A673 (cell line): ENCODE measurements around the gene ITGA1. TPM values are rescaled to one million over a fixed set of nuclear protein-coding genes. Genes with fewer than 3 reads are reported as not detected.

Experiments used
- BruUV-seq: library from RNA; stranded (reverse); fragments of 400-500 nt; replicated peaks from 2 replicates; lab custom pipeline; 2021; lab: Mats Ljungman, UMichigan
- CTCF ChIA-PET: fragments of 300-600 bp; sonication (Branson Sonifier 250); formaldehyde crosslinking; loops from one replicate; lab custom pipeline; 2022; ENCODE audit warnings: antibody characterized with exemption; lab: Charles Lee
- POLR2A ChIA-PET: fragments of 300-600 bp; sonication (Branson Sonifier 250); formaldehyde crosslinking; loops from one replicate; lab custom pipeline; 2022; ENCODE audit warnings: antibody characterized with exemption; ENCODE audit not compliant: low non-redundant PET; lab: Charles Lee
- DNase-seq: peaks from one replicate; pipeline ENCODE4 v3.0.0-alpha.2; 2015; ENCODE audit warnings: low spot score
- H3K27ac ChIP-seq: fragments of 200-600 bp; sonication (generic); 2 replicates; pipeline ENCODE4 v1.5.1; 2016; ENCODE audit warnings: mixed run types, low read depth, mild to moderate bottlenecking, mixed read lengths, antibody characterized with exemption, low read length; ENCODE audit not compliant: poor library complexity, severe bottlenecking
- H3K27me3 ChIP-seq: fragments of 200-600 bp; sonication (generic); replicated peaks from 2 replicates; pipeline ENCODE4 v1.6.1; 2017; ENCODE audit warnings: mixed run types, low read depth, mild to moderate bottlenecking, mixed read lengths, antibody characterized with exemption, low read length; ENCODE audit not compliant: insufficient read depth, poor library complexity
- H3K36me3 ChIP-seq: fragments of 200-600 bp; sonication (generic); 2 replicates; pipeline ENCODE4 v1.6.1; 2016; ENCODE audit warnings: mixed run types, mild to moderate bottlenecking, mixed read lengths, antibody characterized with exemption, low read length; ENCODE audit not compliant: insufficient read depth, poor library complexity, severe bottlenecking
- H3K4me1 ChIP-seq: fragments of 200-600 bp; sonication (generic); 2 replicates; pipeline ENCODE4 v1.6.1; 2017; ENCODE audit warnings: mixed run types, mild to moderate bottlenecking, mixed read lengths, antibody characterized with exemption, low read length; ENCODE audit not compliant: insufficient read depth, poor library complexity, severe bottlenecking
- H3K4me3 ChIP-seq: fragments of 200-600 bp; sonication (generic); 2 replicates; pipeline ENCODE4 v1.5.1; 2016; ENCODE audit warnings: low read depth, mixed run types, mild to moderate bottlenecking, mixed read lengths, low read length; ENCODE audit not compliant: poor library complexity, severe bottlenecking
- H3K9me3 ChIP-seq: fragments of 200-600 bp; sonication (generic); 2 replicates; pipeline ENCODE4 v1.6.1; 2016; ENCODE audit warnings: mixed run types, low read depth, mild to moderate bottlenecking, mixed read lengths, antibody characterized with exemption, low read length; ENCODE audit not compliant: poor library complexity, severe bottlenecking
- EZH2 ChIP-seq: fragments of 200-600 bp; sonication (generic); IDR thresholded peaks from 2 replicates; pipeline ENCODE4 v1.6.1; 2017; ENCODE audit warnings: borderline replicate concordance, low read depth, mild to moderate bottlenecking, mixed read lengths, antibody characterized with exemption, low read length; ENCODE audit not compliant: poor library complexity, severe bottlenecking
- intact Hi-C: fragments of 100-400 bp; cut with micrococcal nuclease; formaldehyde crosslinking; loops from one replicate; pipeline ENCODE4 v1.10.0; 2022; ENCODE audit not compliant: unreplicated experiment
- total RNA-seq: library from RNA; stranded (reverse); gene quantifications from 2 replicates; pipeline ENCODE4 v1.2.3, GENCODE V29; 2021
- TF ChIP-seq, protein P1 (sequence below): fragments of 300-800, 200-600 bp; sonication (generic); conservative IDR thresholded peaks from 2 replicates; pipeline ENCODE4 v1.5.1; 2017; ENCODE audit warnings: low read depth, mild to moderate bottlenecking, antibody characterized with exemption, low read length, moderate library complexity, mixed read lengths

Gene ITGA1
- total RNA-seq, 1 experiment from 2014 or later, result 8.1 TPM

DNA sequence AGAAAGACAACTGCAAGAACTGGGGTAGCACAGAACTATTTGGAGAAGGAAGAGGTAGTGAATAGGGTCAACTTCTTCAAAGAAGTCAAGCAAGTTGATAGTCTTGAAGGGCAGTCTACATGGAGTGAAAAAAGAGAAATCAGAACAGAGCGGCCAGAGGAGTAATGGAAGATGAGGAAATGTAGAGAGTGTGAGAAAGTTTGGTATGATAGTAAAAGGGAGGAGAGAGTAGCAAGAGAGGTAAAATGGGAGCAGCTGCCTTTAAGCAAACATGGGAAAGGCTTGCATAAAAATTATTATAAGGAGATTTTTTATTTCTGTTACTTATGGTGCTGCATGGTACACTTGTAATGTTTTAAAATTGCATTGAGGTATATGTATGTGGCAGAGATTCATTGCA, 208.2 kb downstream of the ITGA1 start:
- no TSS peak for BruUV-seq
- H3K27me3 ChIP-seq, result peaks cover 6% of the 10 kb centered on the region
- POLR2A ChIA-PET, result no interaction called here
- TF ChIP-seq, protein P1, sequence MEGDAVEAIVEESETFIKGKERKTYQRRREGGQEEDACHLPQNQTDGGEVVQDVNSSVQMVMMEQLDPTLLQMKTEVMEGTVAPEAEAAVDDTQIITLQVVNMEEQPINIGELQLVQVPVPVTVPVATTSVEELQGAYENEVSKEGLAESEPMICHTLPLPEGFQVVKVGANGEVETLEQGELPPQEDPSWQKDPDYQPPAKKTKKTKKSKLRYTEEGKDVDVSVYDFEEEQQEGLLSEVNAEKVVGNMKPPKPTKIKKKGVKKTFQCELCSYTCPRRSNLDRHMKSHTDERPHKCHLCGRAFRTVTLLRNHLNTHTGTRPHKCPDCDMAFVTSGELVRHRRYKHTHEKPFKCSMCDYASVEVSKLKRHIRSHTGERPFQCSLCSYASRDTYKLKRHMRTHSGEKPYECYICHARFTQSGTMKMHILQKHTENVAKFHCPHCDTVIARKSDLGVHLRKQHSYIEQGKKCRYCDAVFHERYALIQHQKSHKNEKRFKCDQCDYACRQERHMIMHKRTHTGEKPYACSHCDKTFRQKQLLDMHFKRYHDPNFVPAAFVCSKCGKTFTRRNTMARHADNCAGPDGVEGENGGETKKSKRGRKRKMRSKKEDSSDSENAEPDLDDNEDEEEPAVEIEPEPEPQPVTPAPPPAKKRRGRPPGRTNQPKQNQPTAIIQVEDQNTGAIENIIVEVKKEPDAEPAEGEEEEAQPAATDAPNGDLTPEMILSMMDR, result no peak
- no peak for TF ChIP-seq EZH2
- no peak overlapping the region for H3K4me3 ChIP-seq
- H3K9me3 ChIP-seq, result no peaks in the 10 kb centered on the region
- intact Hi-C loops, result no loop called here
- no peaks in the 10 kb centered on the region for H3K36me3 ChIP-seq
- H3K4me1 ChIP-seq, result no peaks in the 10 kb centered on the region
- DNase-seq, result no peak
- no peak overlapping the region for H3K27ac ChIP-seq
- CTCF ChIA-PET, result no interaction called here

DNA sequence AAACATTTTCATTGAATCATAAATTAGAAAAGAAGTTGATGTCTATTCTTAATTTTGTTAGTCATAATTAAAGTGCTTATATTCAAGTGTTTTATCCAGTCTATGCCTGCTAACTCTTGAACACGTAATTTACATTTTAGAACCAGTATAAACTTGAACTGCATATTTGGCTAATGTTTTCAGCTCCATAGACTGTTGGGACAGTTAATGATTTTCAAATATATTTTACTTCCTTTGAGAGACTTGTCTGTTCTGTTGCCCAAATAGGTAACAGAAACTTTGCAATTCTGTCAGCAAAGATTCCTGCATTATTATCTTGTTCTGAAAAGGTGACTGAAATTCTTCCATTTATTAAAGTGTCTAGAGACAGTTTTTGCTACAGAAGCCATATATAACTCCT, 209.3 kb downstream of the ITGA1 start:
- Histone ChIP-seq H3K36me3 (no peaks in the 10 kb centered on the region), H3K27ac (no peak overlapping the region), H3K9me3 (no peaks in the 10 kb centered on the region), H3K27me3 (no peaks in the 10 kb centered on the region), H3K4me1 (no peaks in the 10 kb centered on the region), H3K4me3 (no peak overlapping the region)
- DNase-seq, result no peak
- no TSS peak for BruUV-seq
- intact Hi-C loops, result no loop called here
- CTCF ChIA-PET, result no interaction called here
- POLR2A ChIA-PET, result no interaction called here
- TF ChIP-seq EZH2, result no peak
- TF ChIP-seq, protein P1, result no peak

DNA sequence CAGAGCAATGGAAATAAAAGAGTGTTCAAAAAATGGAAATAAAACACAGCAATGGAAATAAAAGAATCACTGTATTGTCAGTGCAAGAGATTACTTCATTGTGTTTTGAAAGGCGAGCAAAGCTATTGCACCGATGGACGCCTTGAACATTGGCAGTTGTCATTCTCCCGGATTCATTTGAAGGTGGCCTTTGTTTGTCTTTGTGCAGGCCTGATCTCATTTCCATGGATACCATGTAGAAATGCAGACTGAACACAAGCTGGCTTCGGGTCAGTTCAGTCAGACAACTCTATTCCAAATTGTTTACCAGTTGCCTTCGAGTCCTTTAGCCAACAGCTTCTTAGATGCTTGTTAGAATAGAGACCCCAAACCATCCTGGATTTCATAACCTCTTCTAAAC, 209.7 kb downstream of the ITGA1 start:
- POLR2A ChIA-PET, result no interaction called here
- H3K9me3 ChIP-seq, result no peaks in the 10 kb centered on the region
- H3K27me3 ChIP-seq, result no peaks in the 10 kb centered on the region
- H3K36me3 ChIP-seq, result no peaks in the 10 kb centered on the region
- CTCF ChIA-PET, result no interaction called here
- no peak overlapping the region for H3K27ac ChIP-seq
- intact Hi-C loops, result no loop called here
- no peak for TF ChIP-seq EZH2
- TF ChIP-seq, protein P1, result no peak
- BruUV-seq, result no TSS peak
- DNase-seq, result no peak
- H3K4me1 ChIP-seq, result no peaks in the 10 kb centered on the region
- no peak overlapping the region for H3K4me3 ChIP-seq
